Measurements from ENCODE around the gene SANBR.
A peak's percentile ranks its signal among the peaks of the same experiment; 100 is the strongest.
"Not testable (repeated sequence)": the region's sequence is repeated elsewhere in the genome, so short reads cannot be mapped to it uniquely, and the experiment has no call there.

Gene SANBR

DNA sequence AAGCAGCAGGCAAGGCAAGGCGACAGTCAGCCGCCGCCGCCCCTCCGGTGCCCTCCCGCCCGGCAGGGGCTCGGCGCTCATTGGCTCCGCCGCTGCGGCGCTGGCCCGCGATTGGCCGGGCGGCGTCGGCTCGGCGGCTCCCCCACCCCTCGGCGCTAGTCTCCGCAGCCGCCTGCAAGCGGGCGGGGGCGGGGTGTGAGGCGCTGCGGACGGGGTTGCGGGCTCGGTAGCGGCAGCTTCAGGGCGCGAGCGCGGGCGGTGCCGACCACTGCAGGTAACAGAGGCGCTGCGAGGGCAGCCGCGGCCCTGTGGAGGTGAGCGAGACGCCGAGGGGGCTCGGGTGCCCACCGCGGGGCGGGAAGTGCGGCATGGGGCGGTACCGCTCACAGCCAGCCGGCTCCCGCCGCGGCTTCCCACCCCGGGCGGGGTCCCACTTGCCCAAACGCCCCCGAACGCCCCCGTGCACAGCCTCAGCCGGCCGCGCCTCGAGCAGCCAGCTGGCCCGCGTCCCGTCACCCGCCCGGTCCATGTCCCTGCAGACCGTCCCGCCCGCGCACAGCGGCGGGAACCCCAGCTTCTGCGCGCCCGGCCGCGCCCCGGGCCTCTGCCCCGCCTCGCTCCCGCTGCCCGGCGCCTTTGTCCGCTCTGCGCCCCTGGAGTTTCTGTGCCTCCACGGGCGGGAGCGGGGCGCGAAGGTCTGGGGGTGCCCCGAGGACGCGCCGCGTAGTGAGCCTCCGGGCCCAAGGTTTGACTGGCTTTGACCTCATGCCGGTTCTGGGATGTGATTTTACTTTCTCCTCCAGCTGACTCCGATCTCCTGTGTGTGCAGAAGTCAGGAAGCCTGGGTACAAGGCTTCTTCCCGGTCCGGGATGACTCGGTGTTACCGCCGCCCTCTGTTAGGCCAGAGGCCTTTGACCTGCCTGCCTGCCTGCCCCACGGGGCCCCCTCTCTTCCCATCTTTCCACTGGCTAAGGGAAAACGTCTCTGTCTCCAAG is at the start of gene SANBR:
Gene SANBR (plus strand): TSS at position 158 of the 996 bp plus-strand sequence. CDS start 4,480 bp downstream, outside the sequence.
- H3K27me3 ChIP-seq (ENCODE audit: control insufficient read depth, insufficient read depth, low read length) = no peaks in the 10 kb centered on the region
- H3K27ac ChIP-seq (ENCODE audit: low read depth, low read length) = peak within 1 kb of the TSS; percentile 74
- H3K4me3 ChIP-seq (ENCODE audit: low read length) = peak within 1 kb of the TSS; percentile 86
- peak within 1 kb of the TSS; percentile 68 for H3K9ac ChIP-seq (ENCODE audit: low read length)
- H3K36me3 ChIP-seq (ENCODE audit: control insufficient read depth, insufficient read depth, low read length) = no peaks in the 10 kb centered on the region
- no peaks in the 10 kb centered on the region for H3K4me1 ChIP-seq (ENCODE audit: control insufficient read depth, insufficient read depth, low read length)

DNA sequence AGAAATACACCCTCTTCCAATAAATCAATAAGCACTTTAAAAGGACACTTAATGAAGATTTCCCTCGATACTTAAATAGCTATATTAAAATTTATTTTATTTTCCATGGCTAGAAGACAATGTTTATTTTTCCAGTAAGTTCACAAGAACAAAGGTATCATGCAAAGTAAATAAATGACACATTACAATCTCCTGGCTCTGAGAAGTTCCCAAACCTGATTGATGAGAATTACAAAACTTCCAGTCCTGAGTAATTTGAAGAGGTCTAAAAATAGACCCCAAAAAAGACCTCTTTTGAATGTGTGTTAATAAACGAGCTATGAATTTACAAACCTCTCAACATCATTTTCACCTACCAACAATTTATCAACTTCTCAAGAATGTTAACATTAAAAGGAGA is 49.7 kb upstream of the SANBR start:
- Histone ChIP-seq H3K36me3 (ENCODE audit: control insufficient read depth, insufficient read depth, low read length) (no peaks in the 10 kb centered on the region), H3K9ac (ENCODE audit: low read length) (no peak overlapping the region), H3K27ac (ENCODE audit: low read depth, low read length) (no peak overlapping the region), H3K27me3 (ENCODE audit: control insufficient read depth, insufficient read depth, low read length) (no peaks in the 10 kb centered on the region), H3K4me3 (ENCODE audit: low read length) (peak overlapping the region; percentile 91), H3K4me1 (ENCODE audit: control insufficient read depth, insufficient read depth, low read length) (no peaks in the 10 kb centered on the region)

DNA sequence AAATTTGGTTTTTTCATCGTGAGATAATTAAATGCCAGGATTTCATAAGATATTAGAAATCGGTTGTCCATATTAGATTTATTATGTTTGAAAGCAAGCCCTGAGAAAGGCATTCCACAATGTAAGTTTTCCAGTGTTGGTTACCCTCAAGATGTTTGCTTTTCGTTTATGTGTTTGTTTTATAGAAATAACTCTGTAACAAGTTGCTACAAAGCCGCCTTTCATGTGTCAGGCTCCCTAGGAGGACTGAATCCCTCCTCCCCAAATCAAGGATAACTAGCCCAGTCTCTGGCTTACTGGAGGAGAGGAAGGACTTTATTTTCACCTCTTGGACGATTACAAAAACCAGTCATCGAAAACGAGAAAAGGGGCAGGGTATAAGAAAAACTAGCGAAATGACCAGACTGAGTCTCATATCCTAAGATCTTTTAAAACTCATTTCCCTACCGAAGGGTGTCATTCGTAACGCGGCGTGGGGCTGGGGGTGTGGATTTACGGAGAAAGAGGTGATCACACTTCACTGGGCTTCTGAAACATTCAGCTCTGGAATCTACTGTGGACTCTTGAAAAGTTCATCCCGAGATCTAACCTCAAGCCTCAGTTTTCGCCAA is 49.2 kb upstream of the SANBR start:
- peak overlapping the region; percentile 91 for H3K4me3 ChIP-seq (ENCODE audit: low read length)
- H3K27ac ChIP-seq (ENCODE audit: low read depth, low read length) = peak overlapping the region; percentile 84
- no peaks in the 10 kb centered on the region for H3K27me3 ChIP-seq (ENCODE audit: control insufficient read depth, insufficient read depth, low read length)
- no peaks in the 10 kb centered on the region for H3K36me3 ChIP-seq (ENCODE audit: control insufficient read depth, insufficient read depth, low read length)
- peak overlapping the region; percentile 70 for H3K9ac ChIP-seq (ENCODE audit: low read length)
- H3K4me1 ChIP-seq (ENCODE audit: control insufficient read depth, insufficient read depth, low read length) = no peaks in the 10 kb centered on the region

DNA sequence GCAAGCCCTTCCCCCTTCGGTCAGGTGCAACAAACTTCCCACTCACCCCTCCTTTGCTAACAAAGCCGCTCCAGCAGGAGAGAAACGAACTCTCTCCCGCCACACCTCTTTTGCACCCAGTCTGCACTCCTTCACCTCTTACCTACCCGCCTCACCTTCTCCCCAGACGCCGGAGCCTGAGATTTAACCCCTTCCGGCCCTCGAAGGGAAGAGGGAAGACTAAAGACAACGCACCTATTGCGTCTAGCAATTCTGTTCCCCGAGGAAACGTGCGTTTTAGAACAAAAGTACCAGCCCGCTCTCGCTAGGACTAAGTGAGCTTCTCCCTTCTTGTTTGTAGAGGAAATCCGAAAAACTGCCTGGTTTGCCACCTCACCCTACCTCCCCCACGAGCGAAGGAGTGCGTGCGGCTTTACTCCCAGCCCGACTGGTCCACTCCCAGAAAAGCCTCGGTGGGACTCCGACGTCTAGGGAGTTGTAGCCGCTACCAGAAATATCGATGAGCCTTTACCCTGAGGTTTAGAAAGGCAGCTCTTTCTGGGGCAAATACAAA is 48.6 kb upstream of the SANBR start:
- Histone ChIP-seq H3K36me3 (ENCODE audit: control insufficient read depth, insufficient read depth, low read length) (no peaks in the 10 kb centered on the region), H3K4me1 (ENCODE audit: control insufficient read depth, insufficient read depth, low read length) (no peaks in the 10 kb centered on the region), H3K4me3 (ENCODE audit: low read length) (peak overlapping the region; percentile 91), H3K27me3 (ENCODE audit: control insufficient read depth, insufficient read depth, low read length) (no peaks in the 10 kb centered on the region), H3K9ac (ENCODE audit: low read length) (peak overlapping the region; percentile 70), H3K27ac (ENCODE audit: low read depth, low read length) (peak overlapping the region; percentile 84)

DNA sequence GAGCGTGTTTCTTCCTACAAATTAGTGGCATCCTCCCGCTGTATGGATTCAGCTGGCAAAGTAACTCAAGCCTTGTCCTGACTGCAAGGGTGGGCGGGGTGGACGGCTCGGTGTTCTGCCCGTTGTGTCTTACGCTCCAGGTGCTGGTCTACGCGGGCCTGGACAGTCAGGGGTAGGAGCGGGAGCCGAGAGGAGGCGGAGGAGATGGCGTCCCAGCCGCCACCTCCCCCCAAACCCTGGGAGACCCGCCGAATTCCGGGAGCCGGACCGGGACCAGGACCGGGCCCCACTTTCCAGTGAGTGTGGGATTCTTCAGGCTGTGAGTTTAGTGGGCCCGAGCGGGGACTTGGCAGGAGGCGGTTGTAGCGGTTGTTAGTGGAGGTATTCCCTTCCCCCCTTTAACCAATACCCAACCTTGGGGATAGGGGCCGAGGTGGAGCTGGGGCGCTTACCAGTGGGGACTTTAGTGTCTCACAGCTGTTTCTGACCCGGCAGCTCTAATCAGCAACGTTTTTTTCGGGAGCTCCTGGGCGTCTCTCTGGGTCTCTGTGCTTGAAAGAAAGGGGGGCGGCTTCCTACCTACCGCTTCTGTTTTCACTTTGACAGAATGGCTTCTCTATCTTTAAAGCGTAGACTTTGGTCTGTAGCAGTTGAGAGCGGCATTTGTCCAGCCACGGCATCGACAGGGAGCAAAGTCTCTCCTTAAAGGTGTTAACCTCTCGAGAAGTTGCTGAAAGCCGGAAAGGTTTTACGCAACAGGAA is 47.9 kb upstream of the SANBR start, which contains the start of the genes PEX13 and PUS10:
Gene PEX13 (plus strand): TSS at position 165 of the 762 bp plus-strand sequence. CDS start 40 bp downstream, at position 205.
Gene PUS10 (minus strand): TSS at position 700 of the 762 bp plus-strand sequence. CDS start 6,365 bp downstream, outside the sequence.
- Histone ChIP-seq H3K27ac (ENCODE audit: low read depth, low read length) (peak within 1 kb of the TSS; percentile 84), H3K27me3 (ENCODE audit: control insufficient read depth, insufficient read depth, low read length) (no peaks in the 10 kb centered on the region), H3K4me1 (ENCODE audit: control insufficient read depth, insufficient read depth, low read length) (no peaks in the 10 kb centered on the region), H3K9ac (ENCODE audit: low read length) (peak within 1 kb of the TSS; percentile 70), H3K4me3 (ENCODE audit: low read length) (peak within 1 kb of the TSS; percentile 91), H3K36me3 (ENCODE audit: control insufficient read depth, insufficient read depth, low read length) (no peaks in the 10 kb centered on the region)

DNA sequence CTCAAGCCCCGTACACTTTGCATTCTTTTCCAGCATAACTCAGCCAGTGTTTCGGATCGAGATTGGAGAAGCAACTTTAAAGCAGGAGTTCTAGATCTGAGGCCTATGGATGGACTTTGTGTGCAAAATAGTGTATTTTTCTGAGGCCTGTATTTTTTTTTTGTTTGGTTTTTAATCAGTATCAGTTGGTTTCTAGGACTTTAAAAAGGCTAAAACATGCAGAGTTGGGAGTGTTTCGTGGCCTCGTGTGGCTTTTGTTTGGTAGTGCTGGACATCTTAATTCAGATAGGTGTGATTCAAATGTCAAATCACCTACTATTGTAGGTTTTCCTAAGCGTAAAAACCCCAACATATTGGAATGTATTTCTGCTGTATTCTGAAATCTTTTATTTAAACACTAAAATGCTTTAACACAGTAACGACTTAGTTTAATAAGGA is 47.3 kb upstream of the SANBR start:
- peak overlapping the region; percentile 59 for H3K9ac ChIP-seq (ENCODE audit: low read length)
- H3K27me3 ChIP-seq (ENCODE audit: control insufficient read depth, insufficient read depth, low read length) = no peaks in the 10 kb centered on the region
- peak overlapping the region; percentile 91 for H3K4me3 ChIP-seq (ENCODE audit: low read length)
- no peaks in the 10 kb centered on the region for H3K36me3 ChIP-seq (ENCODE audit: control insufficient read depth, insufficient read depth, low read length)
- peak overlapping the region; percentile 84 for H3K27ac ChIP-seq (ENCODE audit: low read depth, low read length)
- no peaks in the 10 kb centered on the region for H3K4me1 ChIP-seq (ENCODE audit: control insufficient read depth, insufficient read depth, low read length)

DNA sequence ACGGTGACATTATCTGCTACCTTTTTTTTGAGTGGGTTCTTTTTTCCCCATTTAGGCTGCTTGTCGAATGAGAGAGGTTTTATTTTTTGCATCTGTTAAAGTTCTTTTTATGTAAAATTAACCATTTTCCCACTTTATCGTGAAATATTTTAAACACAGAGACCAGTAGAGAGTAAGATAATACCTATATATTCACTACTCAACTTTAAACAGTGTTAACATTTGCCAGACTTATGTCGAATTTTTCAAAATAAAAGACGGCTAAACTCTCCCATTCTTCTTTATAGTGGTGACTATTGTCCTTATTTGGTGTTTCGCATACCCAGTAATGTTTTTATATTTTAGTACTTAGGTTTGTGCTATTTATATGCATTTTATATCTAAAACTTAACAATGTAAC is 46.9 kb upstream of the SANBR start:
- Histone ChIP-seq H3K9ac (ENCODE audit: low read length) (no peak overlapping the region), H3K27ac (ENCODE audit: low read depth, low read length) (no peak overlapping the region), H3K4me3 (ENCODE audit: low read length) (peak overlapping the region; percentile 91), H3K27me3 (ENCODE audit: control insufficient read depth, insufficient read depth, low read length) (no peaks in the 10 kb centered on the region), H3K36me3 (ENCODE audit: control insufficient read depth, insufficient read depth, low read length) (no peaks in the 10 kb centered on the region), H3K4me1 (ENCODE audit: control insufficient read depth, insufficient read depth, low read length) (no peaks in the 10 kb centered on the region)

DNA sequence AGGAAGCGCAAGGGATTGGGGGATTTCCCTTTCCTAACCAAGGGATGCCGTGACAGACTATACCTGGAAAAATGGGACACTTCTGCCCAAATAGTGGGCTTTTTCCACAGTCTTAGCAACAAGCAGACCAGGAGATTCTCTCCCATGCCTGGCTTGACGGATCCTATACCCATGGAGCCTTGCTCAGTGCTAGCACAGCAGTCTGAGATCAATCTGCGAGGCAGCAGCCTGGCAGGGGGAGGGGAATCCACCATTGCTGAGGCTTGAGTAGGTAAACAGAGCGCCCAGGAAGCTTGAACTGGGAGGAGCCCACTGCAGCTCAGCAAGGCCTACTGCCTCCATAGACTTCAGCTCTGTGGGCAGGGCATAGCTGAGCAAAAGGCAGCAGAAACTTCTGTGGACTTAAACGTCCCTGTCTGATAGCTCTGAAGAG is 44.4 kb upstream of the SANBR start:
- no peaks in the 10 kb centered on the region for H3K36me3 ChIP-seq (ENCODE audit: control insufficient read depth, insufficient read depth, low read length)
- H3K4me1 ChIP-seq (ENCODE audit: control insufficient read depth, insufficient read depth, low read length) = no peaks in the 10 kb centered on the region
- no peak overlapping the region for H3K4me3 ChIP-seq (ENCODE audit: low read length)
- no peak overlapping the region for H3K9ac ChIP-seq (ENCODE audit: low read length)
- no peak overlapping the region for H3K27ac ChIP-seq (ENCODE audit: low read depth, low read length)
- no peaks in the 10 kb centered on the region for H3K27me3 ChIP-seq (ENCODE audit: control insufficient read depth, insufficient read depth, low read length)

DNA sequence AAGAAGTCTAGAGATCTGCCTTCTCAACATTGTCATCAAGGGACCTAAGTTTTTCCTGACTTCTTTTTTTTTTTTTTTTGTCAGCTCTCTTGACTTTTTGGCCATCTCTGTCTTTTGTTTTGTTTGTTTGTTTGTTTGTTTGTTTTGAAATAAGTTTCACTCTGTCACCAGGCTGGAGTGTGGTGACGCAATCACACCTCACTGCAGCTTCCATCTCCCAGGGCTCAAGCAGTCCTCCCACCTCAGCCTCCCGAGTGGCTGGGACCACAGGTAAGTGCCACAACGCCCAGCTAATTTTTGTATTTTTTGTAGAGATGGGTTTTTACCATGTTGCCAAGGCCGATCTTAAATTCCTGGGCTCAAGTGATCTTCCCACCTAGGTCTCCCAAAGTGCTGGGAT is 42.0 kb upstream of the SANBR start:
- H3K36me3 ChIP-seq (ENCODE audit: control insufficient read depth, insufficient read depth, low read length) = no peaks in the 10 kb centered on the region
- no peaks in the 10 kb centered on the region for H3K4me1 ChIP-seq (ENCODE audit: control insufficient read depth, insufficient read depth, low read length)
- no peaks in the 10 kb centered on the region for H3K27me3 ChIP-seq (ENCODE audit: control insufficient read depth, insufficient read depth, low read length)
- no peak overlapping the region for H3K27ac ChIP-seq (ENCODE audit: low read depth, low read length)
- no peak overlapping the region for H3K4me3 ChIP-seq (ENCODE audit: low read length)
- no peak overlapping the region for H3K9ac ChIP-seq (ENCODE audit: low read length)

DNA sequence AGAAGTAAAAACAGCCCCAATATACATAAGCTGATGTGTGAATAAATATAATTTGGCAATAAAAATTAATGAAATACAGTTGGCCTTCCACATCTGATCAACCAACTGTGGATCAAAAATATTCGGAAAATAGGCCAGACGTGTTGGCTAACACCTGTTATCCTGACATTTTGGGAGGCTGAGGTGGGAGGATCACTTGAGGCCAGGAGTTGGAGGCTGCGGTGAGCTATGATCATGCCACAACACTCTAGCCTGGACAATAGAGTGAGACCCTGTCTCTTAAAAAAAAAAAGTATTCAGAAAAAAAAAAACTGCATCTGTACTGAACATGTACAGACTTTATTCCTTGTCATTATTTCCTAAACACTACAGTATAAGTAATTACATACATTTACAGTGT is 36.1 kb upstream of the SANBR start:
- Histone ChIP-seq H3K27ac (ENCODE audit: low read depth, low read length) (no peak overlapping the region), H3K27me3 (ENCODE audit: control insufficient read depth, insufficient read depth, low read length) (no peaks in the 10 kb centered on the region), H3K4me3 (ENCODE audit: low read length) (no peak overlapping the region), H3K9ac (ENCODE audit: low read length) (no peak overlapping the region), H3K36me3 (ENCODE audit: control insufficient read depth, insufficient read depth, low read length) (peaks cover 13% of the 10 kb centered on the region), H3K4me1 (ENCODE audit: control insufficient read depth, insufficient read depth, low read length) (no peaks in the 10 kb centered on the region)

DNA sequence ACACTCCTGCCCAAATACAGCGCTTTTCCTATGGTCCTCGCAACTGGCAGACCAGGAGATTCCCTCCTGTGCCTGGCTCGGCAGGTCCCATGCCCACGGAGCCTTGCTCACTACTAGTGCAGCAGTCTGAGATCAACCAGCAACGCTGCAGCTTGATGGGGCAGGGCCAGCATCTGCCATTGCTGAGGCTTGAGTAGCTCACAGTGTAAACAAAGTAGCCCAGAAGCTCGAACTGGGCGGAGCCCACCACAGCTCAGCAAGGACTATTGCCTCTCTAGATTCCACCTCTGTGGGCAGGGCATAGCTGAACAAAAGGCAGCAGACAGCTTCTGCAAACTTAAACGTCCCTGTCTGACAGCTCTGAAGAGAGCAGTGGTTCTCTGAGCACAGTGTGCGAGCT is 31.1 kb upstream of the SANBR start:
- peaks cover 16% of the 10 kb centered on the region for H3K36me3 ChIP-seq (ENCODE audit: control insufficient read depth, insufficient read depth, low read length)
- not testable (repeated sequence) for H3K9ac ChIP-seq (ENCODE audit: low read length); H3K27ac ChIP-seq (ENCODE audit: low read depth, low read length); H3K4me1 ChIP-seq (ENCODE audit: control insufficient read depth, insufficient read depth, low read length); H3K4me3 ChIP-seq (ENCODE audit: low read length); H3K27me3 ChIP-seq (ENCODE audit: control insufficient read depth, insufficient read depth, low read length)

DNA sequence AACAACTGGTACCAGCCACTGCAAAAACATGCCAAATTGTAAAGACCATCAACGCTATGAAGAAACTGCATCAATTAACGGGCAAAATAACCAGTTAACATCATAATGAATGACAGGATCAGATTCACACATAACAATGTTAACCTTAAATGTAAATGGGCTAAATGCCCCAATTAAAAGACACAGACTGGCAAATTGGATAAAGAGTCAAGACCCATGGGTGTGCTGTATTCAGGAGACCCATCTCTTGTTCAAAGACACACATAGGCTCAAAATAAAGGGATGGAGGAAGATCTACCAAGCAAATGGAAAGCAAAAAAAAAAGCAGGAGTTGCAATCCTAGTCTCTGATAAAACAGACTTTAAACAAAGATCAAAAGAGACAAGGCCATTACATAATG is 29.0 kb upstream of the SANBR start:
- H3K27me3 ChIP-seq (ENCODE audit: control insufficient read depth, insufficient read depth, low read length); H3K4me1 ChIP-seq (ENCODE audit: control insufficient read depth, insufficient read depth, low read length); H3K9ac ChIP-seq (ENCODE audit: low read length); H3K27ac ChIP-seq (ENCODE audit: low read depth, low read length); H3K4me3 ChIP-seq (ENCODE audit: low read length): not testable (repeated sequence)
- peaks cover 14% of the 10 kb centered on the region for H3K36me3 ChIP-seq (ENCODE audit: control insufficient read depth, insufficient read depth, low read length)

Measured in rectal smooth muscle tissue (tissue), 1 donor.